K562 (cell line): ENCODE results near the gene KAT6B. TPM values are rescaled to one million over a fixed set of nuclear protein-coding genes. Genes with fewer than 3 reads are reported as not detected.

Source experiments
- ATAC-seq: fragments of 200-7000 bp; cut with Tn5 transposase; 3 replicates; pipeline ENCODE4 v1.9.1; 2020; ENCODE audit warnings: moderate library complexity
- BruUV-seq: library from RNA; stranded (reverse); fragments of 400-500 nt; replicated peaks from 2 replicates; lab custom pipeline; 2021; lab: Mats Ljungman, UMichigan
- CTCF ChIA-PET: fragments of 300-600 bp; formaldehyde crosslinking; extraction: SDS; loops from one replicate; lab custom pipeline; 2021; ENCODE audit warnings: low intra/inter-chr PET ratio; lab: Yijun Ruan, JAX
- POLR2A ChIA-PET: fragments of 300-600, 350-650 bp; sonication (Branson Sonifier 250); formaldehyde crosslinking; extraction: SDS; loops from one replicate; lab custom pipeline; 2021; ENCODE audit warnings: antibody characterized with exemption, inconsistent platforms; lab: Yijun Ruan, JAX
- DNase-seq, 4 experiments: peaks; one replicate each; pipeline versions ENCODE4 v3.0.0 to v3.0.0-alpha.2; 2011 to 2018; ENCODE audit warnings: low spot score in 3 of 4, mixed read lengths in 3 of 4; ENCODE audit errors: extremely low read depth in 1 of 4
- FAIRE-seq: peaks from 2 replicates; lab custom pipeline; 2011; peaks lifted over from hg19 to GRCh38; lab: Jason Lieb, UNC
- H2AFZ ChIP-seq: 2 replicates; pipeline ENCODE4 v1.6.0; 2011; ENCODE audit warnings: low read depth, low read length, control low read depth, inconsistent platforms
- H3K27ac ChIP-seq: fragments of 200-600 bp; 3 replicates; pipeline ENCODE4 v1.8.0; 2011; ENCODE audit warnings: low read depth, mild to moderate bottlenecking, control low read depth, inconsistent platforms, low read length, moderate library complexity, mixed read lengths; ENCODE audit errors: extremely low read depth
- H3K27me3 ChIP-seq, 2 experiments: fragments of 300-600 bp in 1 of 2; 2 replicates in 1 of 2; 3 replicates in 1 of 2; pipeline versions ENCODE4 v1.6.0 to v1.8.0; 2011; ENCODE audit warnings: inconsistent platforms in 2 of 2, low read length in 2 of 2, mild to moderate bottlenecking in 1 of 2, mixed read lengths in 1 of 2, moderate library complexity in 1 of 2; ENCODE audit not compliant: control insufficient read depth in 2 of 2, insufficient read depth in 2 of 2
- H3K36me3 ChIP-seq: fragments of 300-600 bp; 3 replicates; pipeline ENCODE4 v1.8.0; 2011; ENCODE audit warnings: mild to moderate bottlenecking, low read length, inconsistent platforms; ENCODE audit not compliant: control insufficient read depth, insufficient read depth
- H3K4me1 ChIP-seq, 2 experiments: fragments of 200-600 bp in 1 of 2; replicated peaks in 1 of 2; 2 replicates in 1 of 2; 3 replicates in 1 of 2; pipeline versions ENCODE4 v1.5.1 to v1.8.0; 2011; ENCODE audit warnings: inconsistent platforms in 2 of 2, low read length in 2 of 2, mild to moderate bottlenecking in 1 of 2, mixed read lengths in 1 of 2, moderate library complexity in 1 of 2; ENCODE audit not compliant: control insufficient read depth in 2 of 2, insufficient read depth in 2 of 2
- H3K4me2 ChIP-seq: 2 replicates; pipeline ENCODE4 v1.6.1; 2011; ENCODE audit warnings: low read length, control low read depth, inconsistent platforms, mixed read lengths; ENCODE audit not compliant: insufficient read depth
- H3K4me3 ChIP-seq: fragments of 200-600 bp; sonication (generic), shearing (Covaris generic); 2 replicates; pipeline ENCODE4 v1.5.1; 2016; ENCODE audit warnings: control low read depth, inconsistent platforms
- H3K79me2 ChIP-seq: fragments of 200-600 bp; 3 replicates; pipeline ENCODE4 v1.8.0; 2011; ENCODE audit warnings: low read length, inconsistent platforms; ENCODE audit not compliant: control insufficient read depth, insufficient read depth
- H3K9ac ChIP-seq, 2 experiments: 2 replicates each; pipeline versions ENCODE4 v1.6.0 to v1.6.1; 2011; ENCODE audit warnings: low read depth in 2 of 2, low read length in 2 of 2, control low read depth in 1 of 2, inconsistent platforms in 1 of 2, mild to moderate bottlenecking in 1 of 2, mixed read lengths in 1 of 2; ENCODE audit not compliant: insufficient read depth in 1 of 2
- H3K9me1 ChIP-seq: one replicate; pipeline ENCODE4 v1.6.0; 2011; ENCODE audit warnings: inconsistent platforms, mild to moderate bottlenecking, low read length, moderate library complexity; ENCODE audit not compliant: control insufficient read depth, insufficient read depth
- H3K9me3 ChIP-seq: replicated peaks from 2 replicates; pipeline ENCODE4 v1.5.1; 2011; ENCODE audit warnings: low read depth, low read length, inconsistent platforms; ENCODE audit not compliant: control insufficient read depth, insufficient read depth
- H4K20me1 ChIP-seq: replicated peaks from 2 replicates; pipeline ENCODE4 v1.6.1; 2011; ENCODE audit warnings: low read length, inconsistent platforms, mixed read lengths; ENCODE audit not compliant: control insufficient read depth, insufficient read depth
- SPI1 ChIP-seq: IDR thresholded peaks from 2 replicates; pipeline ENCODE4 v1.6.1; 2011; ENCODE audit warnings: low read depth, low read length, control low read depth, borderline replicate concordance
- SRSF3 ChIP-seq: fragments of 200-400 bp; formaldehyde crosslinking; IDR thresholded peaks from 2 replicates; pipeline ENCODE4 v1.6.1; 2016; ENCODE audit warnings: mild to moderate bottlenecking, low read length, moderate library complexity; ENCODE audit not compliant: insufficient read depth
- ZNF124 ChIP-seq: sonication (generic); formaldehyde crosslinking; IDR thresholded peaks from 2 replicates; pipeline ENCODE4 v1.8.1; 2022; ENCODE audit warnings: missing genetic modification reagents
- WGBS: fragments of 100-300 bp; shearing (Covaris generic); methylation state at CpG from one replicate; pipeline ENCODE4 v1.1.6; 2016; ENCODE audit warnings: low coverage, mixed read lengths; ENCODE audit not compliant: insufficient coverage; ENCODE audit errors: missing lambda C conversion rate; 5-methylcytosine and 5-hydroxymethylcytosine counted together
- in situ Hi-C: fragments of 300-500 bp; cut with MboI; formaldehyde crosslinking; loops from 4 replicates; pipeline ENCODE4 v1.15.0; 2018; ENCODE audit warnings: inconsistent platforms, mixed read lengths
- intact Hi-C: fragments of 100-400 bp; cut with micrococcal nuclease; formaldehyde crosslinking; loops from 2 replicates; pipeline ENCODE4 v1.14.2; 2022
- polyA plus RNA-seq, 8 experiments: library from polyadenylated mRNA; depleted of rRNA in 4 of 8; stranded (reverse) in 5 of 8; unstranded in 3 of 8; fragments of >200 nt; fragmentation: Nextera tagmentation in 2 of 8; fragmentation: Illumina TruSeq in 1 of 8; extraction: Ambion mirVana in 2 of 8; extraction: Trizol in 1 of 8; gene quantifications; 2 replicates each; pipeline versions ENCODE4 v1.2.1 to v1.2.3, GENCODE V29; 2011 to 2014; ENCODE audit warnings: inconsistent platforms in 1 of 8, missing spikeins in 1 of 8
- total RNA-seq, 7 experiments: library from RNA; depleted of rRNA in 6 of 7; stranded (reverse); fragments of >200 nt in 6 of 7; fragmentation: Illumina TruSeq in 2 of 7; extraction: Trizol in 2 of 7; gene quantifications; 2 replicates each; pipeline versions ENCODE4 v1.2.1 to v1.2.3, GENCODE V29; 2011 to 2021; ENCODE audit warnings: low replicate concordance in 1 of 7
- TF ChIP-seq, protein P1 (sequence below): fragments of 250-450 bp; sonication (Bioruptor Pico); IDR thresholded peaks from 2 replicates; pipeline ENCODE4 v1.4.0; 2020

The KAT6B gene
- total and polyA plus RNA-seq, 9 of the 15 experiments (the other 6 are each of a cell fraction or from before 2014, with no cell fraction given) = 1.4 to 9.2 (median 6.8) TPM

DNA sequence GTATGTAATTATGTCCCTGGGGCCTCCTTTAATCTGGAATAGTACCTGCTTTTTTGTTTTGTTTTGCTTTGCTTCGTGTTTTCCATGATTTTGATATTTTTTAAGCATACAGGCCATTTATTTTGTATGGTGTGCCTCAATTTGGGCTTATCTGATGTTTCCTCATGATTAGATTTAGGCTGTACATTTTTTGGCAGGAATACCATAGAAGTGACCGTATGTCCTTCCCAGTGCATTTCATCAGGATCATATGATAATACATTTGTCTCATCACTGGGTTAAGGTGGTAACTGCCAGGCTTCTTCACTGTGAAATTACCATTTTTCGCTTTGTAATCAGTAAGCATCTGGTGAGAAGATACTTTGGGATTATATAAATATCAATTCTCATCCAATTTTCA lies 167.2 kb downstream of the KAT6B start:
- Histone ChIP-seq H3K27me3 (no peaks in the 10 kb centered on the region), H3K4me1 (no peaks in the 10 kb centered on the region), H3K27ac (no peak overlapping the region), H3K9me1 (no peaks in the 10 kb centered on the region), H2AFZ (no peak overlapping the region), H3K79me2 (no peaks in the 10 kb centered on the region), H3K4me3 (no peak overlapping the region), H3K9me3 (no peaks in the 10 kb centered on the region), H3K4me2 (no peak overlapping the region), H4K20me1 (no peaks in the 10 kb centered on the region), H3K36me3 (no peaks in the 10 kb centered on the region), H3K9ac (no peak overlapping the region)
- BruUV-seq = no TSS peak
- intact Hi-C loops = no loop called here
- TF ChIP-seq SRSF3 = no peak
- TF ChIP-seq, protein P1, sequence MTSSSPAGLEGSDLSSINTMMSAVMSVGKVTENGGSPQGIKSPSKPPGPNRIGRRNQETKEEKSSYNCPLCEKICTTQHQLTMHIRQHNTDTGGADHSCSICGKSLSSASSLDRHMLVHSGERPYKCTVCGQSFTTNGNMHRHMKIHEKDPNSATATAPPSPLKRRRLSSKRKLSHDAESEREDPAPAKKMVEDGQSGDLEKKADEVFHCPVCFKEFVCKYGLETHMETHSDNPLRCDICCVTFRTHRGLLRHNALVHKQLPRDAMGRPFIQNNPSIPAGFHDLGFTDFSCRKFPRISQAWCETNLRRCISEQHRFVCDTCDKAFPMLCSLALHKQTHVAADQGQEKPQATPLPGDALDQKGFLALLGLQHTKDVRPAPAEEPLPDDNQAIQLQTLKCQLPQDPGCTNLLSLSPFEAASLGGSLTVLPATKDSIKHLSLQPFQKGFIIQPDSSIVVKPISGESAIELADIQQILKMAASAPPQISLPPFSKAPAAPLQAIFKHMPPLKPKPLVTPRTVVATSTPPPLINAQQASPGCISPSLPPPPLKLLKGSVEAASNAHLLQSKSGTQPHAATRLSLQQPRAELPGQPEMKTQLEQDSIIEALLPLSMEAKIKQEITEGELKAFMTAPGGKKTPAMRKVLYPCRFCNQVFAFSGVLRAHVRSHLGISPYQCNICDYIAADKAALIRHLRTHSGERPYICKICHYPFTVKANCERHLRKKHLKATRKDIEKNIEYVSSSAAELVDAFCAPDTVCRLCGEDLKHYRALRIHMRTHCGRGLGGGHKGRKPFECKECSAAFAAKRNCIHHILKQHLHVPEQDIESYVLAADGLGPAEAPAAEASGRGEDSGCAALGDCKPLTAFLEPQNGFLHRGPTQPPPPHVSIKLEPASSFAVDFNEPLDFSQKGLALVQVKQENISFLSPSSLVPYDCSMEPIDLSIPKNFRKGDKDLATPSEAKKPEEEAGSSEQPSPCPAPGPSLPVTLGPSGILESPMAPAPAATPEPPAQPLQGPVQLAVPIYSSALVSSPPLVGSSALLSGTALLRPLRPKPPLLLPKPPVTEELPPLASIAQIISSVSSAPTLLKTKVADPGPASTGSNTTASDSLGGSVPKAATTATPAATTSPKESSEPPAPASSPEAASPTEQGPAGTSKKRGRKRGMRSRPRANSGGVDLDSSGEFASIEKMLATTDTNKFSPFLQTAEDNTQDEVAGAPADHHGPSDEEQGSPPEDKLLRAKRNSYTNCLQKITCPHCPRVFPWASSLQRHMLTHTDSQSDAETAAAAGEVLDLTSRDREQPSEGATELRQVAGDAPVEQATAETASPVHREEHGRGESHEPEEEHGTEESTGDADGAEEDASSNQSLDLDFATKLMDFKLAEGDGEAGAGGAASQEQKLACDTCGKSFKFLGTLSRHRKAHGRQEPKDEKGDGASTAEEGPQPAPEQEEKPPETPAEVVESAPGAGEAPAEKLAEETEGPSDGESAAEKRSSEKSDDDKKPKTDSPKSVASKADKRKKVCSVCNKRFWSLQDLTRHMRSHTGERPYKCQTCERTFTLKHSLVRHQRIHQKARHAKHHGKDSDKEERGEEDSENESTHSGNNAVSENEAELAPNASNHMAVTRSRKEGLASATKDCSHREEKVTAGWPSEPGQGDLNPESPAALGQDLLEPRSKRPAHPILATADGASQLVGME (CRISPR knock-in tag) = no peak
- TF ChIP-seq SPI1 = no peak
- no peak for TF ChIP-seq ZNF124 (CRISPR knock-in tag)
- CTCF ChIA-PET = no interaction called here
- no peak for DNase-seq
- POLR2A ChIA-PET = interaction anchor here (0.6 kb wide), 1 partner anchor 10 kb away, joined by 3 read pairs; no protein-coding TSS in a partner anchor
- in situ Hi-C loops = no loop called here
- WGBS = 43% methylated on average over 3 of the region's 3 CpGs
- no peak for ATAC-seq
- no peak for FAIRE-seq
